GM12878 (cell line): ENCODE measurements around the gene EEF1AKMT3. TPM values are rescaled to one million over a fixed set of nuclear protein-coding genes. Genes with fewer than 3 reads are reported as not detected.

ENCODE experiments used
- ATAC-seq: fragments of 200-7000 bp; cut with Tn5 transposase; 3 replicates; pipeline ENCODE4 v1.9.1; 2020; ENCODE audit warnings: mild to moderate bottlenecking, moderate library complexity
- BruUV-seq: library from RNA; stranded (reverse); fragments of 400-500 nt; replicated peaks from 2 replicates; lab custom pipeline; 2021; lab: Mats Ljungman, UMichigan
- CTCF ChIA-PET: fragments of 300-600 bp; sonication (Branson Sonifier 250); formaldehyde crosslinking; extraction: SDS; loops from one replicate; lab custom pipeline; 2021; ENCODE audit warnings: inconsistent platforms; lab: Yijun Ruan, JAX
- POLR2A ChIA-PET: fragments of 350-600 bp; formaldehyde crosslinking; extraction: SDS; loops from one replicate; lab custom pipeline; 2021; ENCODE audit warnings: inconsistent platforms; lab: Charles Lee
- RAD21 ChIA-PET: fragments of 300-600 bp; sonication (Branson Sonifier 250); formaldehyde crosslinking; loops from one replicate; lab custom pipeline; 2023; ENCODE audit warnings: antibody characterized with exemption; ENCODE audit not compliant: unreplicated experiment; lab: Charles Lee
- SMC1A ChIA-PET: fragments of 300-600 bp; sonication (Branson Sonifier 250); formaldehyde crosslinking; loops from one replicate; lab custom pipeline; 2023; ENCODE audit not compliant: unreplicated experiment, uncharacterized antibody; lab: Charles Lee
- DNase-seq: peaks from one replicate; pipeline ENCODE4 v3.0.0-alpha.2; 2011; ENCODE audit warnings: low read depth, low spot score
- FAIRE-seq: peaks from 3 replicates; lab custom pipeline; 2011; peaks lifted over from hg19 to GRCh38; lab: Jason Lieb, UNC
- H2AFZ ChIP-seq: 2 replicates; pipeline ENCODE4 v1.6.0; 2011; ENCODE audit warnings: low read depth, low read length, control low read depth; ENCODE audit not compliant: control insufficient read depth
- H3K27ac ChIP-seq: 2 replicates; pipeline ENCODE4 v1.5.1; 2011; ENCODE audit warnings: control low read depth; ENCODE audit not compliant: control insufficient read depth, insufficient read depth
- H3K27me3 ChIP-seq, 2 experiments: replicated peaks in 1 of 2; 2 replicates each; pipeline versions ENCODE4 v1.6.0 to v1.6.1; 2011; ENCODE audit warnings: low read length in 1 of 2; ENCODE audit not compliant: control insufficient read depth in 2 of 2, insufficient read depth in 2 of 2
- H3K36me3 ChIP-seq, 2 experiments: 2 replicates each; pipeline ENCODE4 v1.5.1; 2011; ENCODE audit warnings: low read length in 1 of 2; ENCODE audit not compliant: control insufficient read depth in 2 of 2, insufficient read depth in 2 of 2
- H3K4me1 ChIP-seq: 2 replicates; pipeline ENCODE4 v1.6.1; 2011; ENCODE audit warnings: mild to moderate bottlenecking, low read length, moderate library complexity, mixed read lengths; ENCODE audit not compliant: control insufficient read depth, insufficient read depth
- H3K4me2 ChIP-seq: 2 replicates; pipeline ENCODE4 v1.6.0; 2011; ENCODE audit warnings: control low read depth; ENCODE audit not compliant: control insufficient read depth, insufficient read depth
- H3K4me3 ChIP-seq: fragments of 200-600 bp; sonication (generic); 2 replicates; pipeline ENCODE4 v1.5.1; 2016
- H3K79me2 ChIP-seq: 2 replicates; pipeline ENCODE4 v1.6.0; 2011; ENCODE audit warnings: low read length; ENCODE audit not compliant: control insufficient read depth, insufficient read depth
- H3K9ac ChIP-seq: 2 replicates; pipeline ENCODE4 v1.8.0; 2011; ENCODE audit warnings: low read length, control low read depth, mixed read lengths; ENCODE audit not compliant: control insufficient read depth, insufficient read depth
- H3K9me3 ChIP-seq: replicated peaks from 3 replicates; pipeline ENCODE4 v1.5.1; 2011; ENCODE audit warnings: mild to moderate bottlenecking, low read length; ENCODE audit not compliant: control insufficient read depth, insufficient read depth
- H4K20me1 ChIP-seq: 2 replicates; pipeline ENCODE4 v1.6.0; 2011; ENCODE audit not compliant: control insufficient read depth, insufficient read depth
- BACH1 ChIP-seq: fragments of 450-650 bp; IDR thresholded peaks from 2 replicates; pipeline ENCODE4 v1.6.1; 2017; ENCODE audit warnings: mild to moderate bottlenecking, borderline replicate concordance
- BRCA1 ChIP-seq: IDR thresholded peaks from 2 replicates; pipeline ENCODE4 v1.6.1; 2011; ENCODE audit warnings: low read depth, low read length, improper control_type of control experiment
- DPF2 ChIP-seq: fragments of 450-650 bp; IDR thresholded peaks from 2 replicates; pipeline ENCODE4 v1.6.1; 2017; ENCODE audit warnings: mild to moderate bottlenecking
- GATAD2B ChIP-seq: fragments of 450-650 bp; conservative IDR thresholded peaks from 2 replicates; pipeline ENCODE4 v1.6.1; 2017; ENCODE audit warnings: low read depth, mild to moderate bottlenecking, moderate library complexity
- IKZF2 ChIP-seq, 2 experiments: fragments of 450-650 bp; IDR thresholded peaks; 2 replicates each; pipeline ENCODE4 v1.6.1; 2017; ENCODE audit warnings: mild to moderate bottlenecking in 2 of 2, moderate library complexity in 2 of 2
- MTA2 ChIP-seq: fragments of 450-650 bp; IDR thresholded peaks from 2 replicates; pipeline ENCODE4 v1.6.1; 2016; ENCODE audit warnings: low read depth, mild to moderate bottlenecking, moderate library complexity
- NFYA ChIP-seq: IDR thresholded peaks from 2 replicates; pipeline ENCODE4 v1.6.1; 2011; ENCODE audit warnings: low read depth, mild to moderate bottlenecking, low read length, improper control_type of control experiment, borderline replicate concordance
- NRF1 ChIP-seq: conservative IDR thresholded peaks from 2 replicates; pipeline ENCODE4 v1.6.1; 2011; ENCODE audit warnings: mild to moderate bottlenecking, low read depth, low read length, improper control_type of control experiment
- WGBS: methylation state at CpG from one replicate; pipeline ENCODE4 v1.1.6; 2016; ENCODE audit warnings: low lambda C conversion rate; ENCODE audit not compliant: insufficient replicate concordance, insufficient coverage; ENCODE audit errors: missing lambda C conversion rate; 5-methylcytosine and 5-hydroxymethylcytosine counted together
- in situ Hi-C: fragments of 300-500 bp; cut with MboI; formaldehyde crosslinking; loops from 9 replicates; pipeline ENCODE4 v1.14.3; 2018; ENCODE audit warnings: mixed read lengths
- intact Hi-C: fragments of 100-400 bp; cut with micrococcal nuclease; formaldehyde crosslinking; loops from one replicate; pipeline ENCODE4 v1.14.2; 2022; ENCODE audit not compliant: unreplicated experiment
- polyA plus RNA-seq, 11 experiments: library from polyadenylated mRNA; depleted of rRNA in 4 of 11; unstranded in 6 of 11; stranded (reverse) in 5 of 11; fragments of >200 nt; fragmentation: Nextera tagmentation in 4 of 11; fragmentation: Illumina TruSeq in 1 of 11; extraction: Ambion mirVana in 4 of 11; extraction: Trizol in 1 of 11; gene quantifications; 1 replicate in 1 of 11; 2 replicates in 10 of 11; pipeline versions ENCODE4 v1.2.1 to v1.2.3, GENCODE V29; 2011 to 2016; ENCODE audit warnings: inconsistent platforms in 2 of 11, missing spikeins in 2 of 11, low read depth in 1 of 11
- total RNA-seq, 4 experiments: library from RNA; depleted of rRNA in 3 of 4; stranded (reverse); fragments of >200 nt in 3 of 4; fragmentation: Illumina TruSeq in 1 of 4; extraction: Trizol in 1 of 4; gene quantifications; 2 replicates each; pipeline versions ENCODE4 v1.2.1 to v1.2.3, GENCODE V29; 2013 to 2021
- TF ChIP-seq, protein P1 (sequence below): fragments of 450-650 bp; IDR thresholded peaks from 2 replicates; pipeline ENCODE4 v1.6.1; 2014; ENCODE audit warnings: mild to moderate bottlenecking
- TF ChIP-seq, protein P2 (sequence below): fragments of 450-650 bp; IDR thresholded peaks from 2 replicates; pipeline ENCODE4 v1.6.1; 2017; ENCODE audit warnings: mild to moderate bottlenecking, moderate library complexity
- TF ChIP-seq, protein P3 (sequence below): IDR thresholded peaks from 2 replicates; pipeline ENCODE4 v1.6.1; 2012; ENCODE audit warnings: low read length, inconsistent platforms

The EEF1AKMT3 gene
- total and polyA plus RNA-seq, 10 of the 15 experiments (the other 5 are each of a cell fraction or from before 2014, with no cell fraction given): 1.2 to 8.2 (median 3.5) TPM

DNA sequence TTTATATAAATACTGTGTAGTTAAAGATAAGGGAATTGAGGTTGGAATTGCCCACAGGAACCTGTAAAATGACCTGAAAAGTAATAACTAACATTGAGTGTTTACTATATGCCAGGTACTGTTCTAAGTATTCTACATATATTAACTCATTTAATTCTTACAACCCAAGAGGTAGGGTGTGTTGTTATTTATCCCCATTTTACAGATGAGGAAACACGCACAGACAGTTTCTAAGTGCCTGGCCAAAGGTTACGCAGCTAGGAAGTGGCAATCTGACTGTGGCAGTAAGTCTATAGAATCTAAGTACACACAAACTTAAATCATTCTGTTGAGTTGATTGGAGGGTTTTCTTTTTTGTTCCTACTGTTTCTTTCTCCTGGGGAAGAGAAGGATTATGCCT is 28.6 kb upstream of the EEF1AKMT3 start:
- peak overlapping the region; percentile 94 for H3K27ac ChIP-seq

DNA sequence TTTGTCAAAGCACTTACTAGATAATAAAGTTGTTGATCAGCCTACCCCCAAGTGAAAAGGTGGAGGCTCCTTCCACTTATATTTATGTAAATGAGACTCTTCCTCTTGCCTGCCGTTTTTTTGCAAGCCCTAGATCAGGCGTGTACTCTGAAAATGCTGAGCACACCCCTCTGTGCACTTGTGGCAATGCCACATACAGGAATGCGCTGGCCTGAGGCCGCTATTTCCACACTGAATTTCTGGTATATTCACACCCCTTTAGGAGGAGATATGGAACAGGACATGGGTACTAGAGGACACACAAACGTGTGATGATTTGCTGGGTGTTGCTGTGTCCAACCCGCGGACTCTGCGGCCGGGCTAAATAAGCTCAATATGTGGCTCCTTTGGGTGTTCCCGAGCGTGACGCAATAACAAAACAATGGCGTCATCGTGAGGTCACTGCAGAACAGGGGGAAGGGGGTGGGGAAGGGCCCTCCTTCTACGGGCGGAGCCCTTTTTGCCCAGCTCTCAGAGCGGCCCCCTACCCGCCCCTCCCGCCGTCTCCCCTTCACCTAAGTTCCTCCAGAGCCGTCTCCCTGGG is 28.1 kb upstream of the EEF1AKMT3 start:
- ATAC-seq: peak; percentile 55
- RAD21 ChIA-PET: interaction anchor here (1.0 to 1.5 kb wide), 4 partner anchors 12 to 286 kb away, joined by 5 to 6 read pairs (median 6); no protein-coding TSS in a partner anchor
- BruUV-seq: no TSS peak
- CTCF ChIA-PET: interaction anchor here (0.8 to 2.9 kb wide), 8 partner anchors 12 to 289 kb away, joined by 3 to 28 read pairs (median 4); partner anchors contain the start of genes GLI1 and INHBE
- peak overlapping the region; percentile 94 for H3K27ac ChIP-seq
- intact Hi-C loops: no loop called here
- in situ Hi-C loops: no loop called here
- no peaks in the 10 kb centered on the region for H3K9me3 ChIP-seq
- peak overlapping the region; percentile 93 for H3K9ac ChIP-seq
- H3K4me3 ChIP-seq: peak overlapping the region; percentile 91
- peak; percentile 55 for DNase-seq
- no peaks in the 10 kb centered on the region for H4K20me1 ChIP-seq
- peaks cover 23% of the 10 kb centered on the region for H3K4me1 ChIP-seq
- no peaks in the 10 kb centered on the region for H3K27me3 ChIP-seq
- H3K36me3 ChIP-seq: peaks cover 5 to 6% of the 10 kb centered on the region in 2 experiments
- H2AFZ ChIP-seq: peak overlapping the region; percentile 90
- POLR2A ChIA-PET: interaction anchor here (0.5 to 3.0 kb wide), 7 partner anchors 10 to 267 kb away, joined by 3 to 19 read pairs (median 5); partner anchors contain the start of gene MARCHF9
- peaks cover 26% of the 10 kb centered on the region for H3K79me2 ChIP-seq
- H3K4me2 ChIP-seq: peak overlapping the region; percentile 99
- FAIRE-seq: no peak
- WGBS: under 1% methylated on average over 12 of the region's 21 CpGs
- SMC1A ChIA-PET: interaction anchor here (0.8 to 2.4 kb wide), 6 partner anchors 12 to 285 kb away, joined by 3 to 14 read pairs (median 4); partner anchors contain the start of genes EEF1AKMT3 and METTL1
- TF ChIP-seq IKZF2 (IDR thresholded peaks at IDR 0.05): peak; percentile 12 to 14; a peak in 2 of 4 replicates
- TF ChIP-seq, protein P1, sequence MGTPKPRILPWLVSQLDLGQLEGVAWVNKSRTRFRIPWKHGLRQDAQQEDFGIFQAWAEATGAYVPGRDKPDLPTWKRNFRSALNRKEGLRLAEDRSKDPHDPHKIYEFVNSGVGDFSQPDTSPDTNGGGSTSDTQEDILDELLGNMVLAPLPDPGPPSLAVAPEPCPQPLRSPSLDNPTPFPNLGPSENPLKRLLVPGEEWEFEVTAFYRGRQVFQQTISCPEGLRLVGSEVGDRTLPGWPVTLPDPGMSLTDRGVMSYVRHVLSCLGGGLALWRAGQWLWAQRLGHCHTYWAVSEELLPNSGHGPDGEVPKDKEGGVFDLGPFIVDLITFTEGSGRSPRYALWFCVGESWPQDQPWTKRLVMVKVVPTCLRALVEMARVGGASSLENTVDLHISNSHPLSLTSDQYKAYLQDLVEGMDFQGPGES: no peak
- TF ChIP-seq MTA2: peak; percentile 43; the same call in 1 of the 2 replicates
- TF ChIP-seq, protein P2, sequence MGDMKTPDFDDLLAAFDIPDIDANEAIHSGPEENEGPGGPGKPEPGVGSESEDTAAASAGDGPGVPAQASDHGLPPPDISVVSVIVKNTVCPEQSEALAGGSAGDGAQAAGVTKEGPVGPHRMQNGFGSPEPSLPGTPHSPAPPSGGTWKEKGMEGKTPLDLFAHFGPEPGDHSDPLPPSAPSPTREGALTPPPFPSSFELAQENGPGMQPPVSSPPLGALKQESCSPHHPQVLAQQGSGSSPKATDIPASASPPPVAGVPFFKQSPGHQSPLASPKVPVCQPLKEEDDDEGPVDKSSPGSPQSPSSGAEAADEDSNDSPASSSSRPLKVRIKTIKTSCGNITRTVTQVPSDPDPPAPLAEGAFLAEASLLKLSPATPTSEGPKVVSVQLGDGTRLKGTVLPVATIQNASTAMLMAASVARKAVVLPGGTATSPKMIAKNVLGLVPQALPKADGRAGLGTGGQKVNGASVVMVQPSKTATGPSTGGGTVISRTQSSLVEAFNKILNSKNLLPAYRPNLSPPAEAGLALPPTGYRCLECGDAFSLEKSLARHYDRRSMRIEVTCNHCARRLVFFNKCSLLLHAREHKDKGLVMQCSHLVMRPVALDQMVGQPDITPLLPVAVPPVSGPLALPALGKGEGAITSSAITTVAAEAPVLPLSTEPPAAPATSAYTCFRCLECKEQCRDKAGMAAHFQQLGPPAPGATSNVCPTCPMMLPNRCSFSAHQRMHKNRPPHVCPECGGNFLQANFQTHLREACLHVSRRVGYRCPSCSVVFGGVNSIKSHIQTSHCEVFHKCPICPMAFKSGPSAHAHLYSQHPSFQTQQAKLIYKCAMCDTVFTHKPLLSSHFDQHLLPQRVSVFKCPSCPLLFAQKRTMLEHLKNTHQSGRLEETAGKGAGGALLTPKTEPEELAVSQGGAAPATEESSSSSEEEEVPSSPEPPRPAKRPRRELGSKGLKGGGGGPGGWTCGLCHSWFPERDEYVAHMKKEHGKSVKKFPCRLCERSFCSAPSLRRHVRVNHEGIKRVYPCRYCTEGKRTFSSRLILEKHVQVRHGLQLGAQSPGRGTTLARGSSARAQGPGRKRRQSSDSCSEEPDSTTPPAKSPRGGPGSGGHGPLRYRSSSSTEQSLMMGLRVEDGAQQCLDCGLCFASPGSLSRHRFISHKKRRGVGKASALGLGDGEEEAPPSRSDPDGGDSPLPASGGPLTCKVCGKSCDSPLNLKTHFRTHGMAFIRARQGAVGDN: 0 out of 2 replicates have a peak, but pooled peaks have one; percentile 31
- TF ChIP-seq, protein P3, sequence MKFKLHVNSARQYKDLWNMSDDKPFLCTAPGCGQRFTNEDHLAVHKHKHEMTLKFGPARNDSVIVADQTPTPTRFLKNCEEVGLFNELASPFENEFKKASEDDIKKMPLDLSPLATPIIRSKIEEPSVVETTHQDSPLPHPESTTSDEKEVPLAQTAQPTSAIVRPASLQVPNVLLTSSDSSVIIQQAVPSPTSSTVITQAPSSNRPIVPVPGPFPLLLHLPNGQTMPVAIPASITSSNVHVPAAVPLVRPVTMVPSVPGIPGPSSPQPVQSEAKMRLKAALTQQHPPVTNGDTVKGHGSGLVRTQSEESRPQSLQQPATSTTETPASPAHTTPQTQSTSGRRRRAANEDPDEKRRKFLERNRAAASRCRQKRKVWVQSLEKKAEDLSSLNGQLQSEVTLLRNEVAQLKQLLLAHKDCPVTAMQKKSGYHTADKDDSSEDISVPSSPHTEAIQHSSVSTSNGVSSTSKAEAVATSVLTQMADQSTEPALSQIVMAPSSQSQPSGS: peak; percentile 97

More for the DNA sequence above, 28.6 kb upstream of the EEF1AKMT3 start:
- WGBS: 36% methylated on average over 2 of the region's 2 CpGs
- no peak for DNase-seq
- peak overlapping the region; percentile 93; the same call in 1 of the 2 replicates for H3K9ac ChIP-seq
- H3K36me3 ChIP-seq: peaks cover 3 to 5% of the 10 kb centered on the region in 2 experiments
- peak overlapping the region; percentile 91 for H3K4me3 ChIP-seq
- no peak for ATAC-seq
- BruUV-seq: no TSS peak
- H4K20me1 ChIP-seq: no peaks in the 10 kb centered on the region
- ChIA-PET RAD21 (interaction anchor here (1.0 to 1.5 kb wide), 4 partner anchors 13 to 285 kb away, joined by 5 to 6 read pairs (median 6); no protein-coding TSS in a partner anchor), POLR2A (interaction anchor here (3.0 kb wide), 1 partner anchor 12 kb away, joined by 19 read pairs; the partner anchor contains the start of gene MARCHF9), CTCF (interaction anchor here (0.7 to 2.9 kb wide), 4 partner anchors 8 to 285 kb away, joined by 3 to 28 read pairs (median 4); partner anchors contain the start of genes CDK4 and GLI1), SMC1A (interaction anchor here (0.8 to 2.4 kb wide), 3 partner anchors 13 to 93 kb away, joined by 4 to 14 read pairs (median 4); partner anchors contain the start of genes EEF1AKMT3 and METTL1)
- peak overlapping the region; percentile 99 for H3K4me2 ChIP-seq
- no peaks in the 10 kb centered on the region for H3K9me3 ChIP-seq
- peak overlapping the region; percentile 90 for H2AFZ ChIP-seq
- no peaks in the 10 kb centered on the region for H3K27me3 ChIP-seq
- in situ Hi-C loops: no loop called here
- no peak for FAIRE-seq
- H3K4me1 ChIP-seq: peaks cover 23% of the 10 kb centered on the region
- H3K79me2 ChIP-seq: peaks cover 25% of the 10 kb centered on the region
- no peak for TF ChIP-seq GATAD2B
- TF ChIP-seq DPF2: no peak
- TF ChIP-seq NFYA: no peak
- TF ChIP-seq BRCA1: no peak
- TF ChIP-seq BACH1: no peak
- no peak for TF ChIP-seq NRF1
- intact Hi-C loops: no loop called here
